Gastroesophageal sphincter (tissue), 3 donors: ENCODE results near the gene CUL5.

Experiments
- EP300 ChIP-seq: sonication (generic); formaldehyde crosslinking; IDR thresholded peaks from one replicate; pipeline ENCODE4 v1.6.1; 2017; ENCODE audit warnings: antibody characterized with exemption, mild to moderate bottlenecking
- POLR2A ChIP-seq, 2 donors: fragments of 450-650 bp; IDR thresholded peaks; one replicate each; pipeline ENCODE4 v1.6.1; 2017; ENCODE audit warnings: antibody characterized with exemption in 2 of 2, mild to moderate bottlenecking in 2 of 2, moderate library complexity in 1 of 2
- POLR2AphosphoS5 ChIP-seq: sonication (generic); formaldehyde crosslinking; IDR thresholded peaks from one replicate; pipeline ENCODE4 v1.6.1; 2017; ENCODE audit warnings: antibody characterized with exemption
- TF ChIP-seq, protein P1 (sequence below), 4 experiments: fragments of 200-600 bp in 2 of 4; fragments of 450-650 bp in 2 of 4; sonication (generic) in 1 of 4; IDR thresholded peaks; one replicate each; pipeline ENCODE4 v1.5.1; 2017 to 2019; ENCODE audit warnings: antibody characterized with exemption in 4 of 4, mild to moderate bottlenecking in 2 of 4, moderate library complexity in 2 of 4

GRCh38 chr11:108115500-108116140 is 106.9 kb downstream of the CUL5 start:
- TF ChIP-seq POLR2AphosphoS5 (peak; percentile 81), POLR2A (IDR thresholded peaks at IDR 0.05) (no peak), EP300 (no peak)
- TF ChIP-seq, protein P1, sequence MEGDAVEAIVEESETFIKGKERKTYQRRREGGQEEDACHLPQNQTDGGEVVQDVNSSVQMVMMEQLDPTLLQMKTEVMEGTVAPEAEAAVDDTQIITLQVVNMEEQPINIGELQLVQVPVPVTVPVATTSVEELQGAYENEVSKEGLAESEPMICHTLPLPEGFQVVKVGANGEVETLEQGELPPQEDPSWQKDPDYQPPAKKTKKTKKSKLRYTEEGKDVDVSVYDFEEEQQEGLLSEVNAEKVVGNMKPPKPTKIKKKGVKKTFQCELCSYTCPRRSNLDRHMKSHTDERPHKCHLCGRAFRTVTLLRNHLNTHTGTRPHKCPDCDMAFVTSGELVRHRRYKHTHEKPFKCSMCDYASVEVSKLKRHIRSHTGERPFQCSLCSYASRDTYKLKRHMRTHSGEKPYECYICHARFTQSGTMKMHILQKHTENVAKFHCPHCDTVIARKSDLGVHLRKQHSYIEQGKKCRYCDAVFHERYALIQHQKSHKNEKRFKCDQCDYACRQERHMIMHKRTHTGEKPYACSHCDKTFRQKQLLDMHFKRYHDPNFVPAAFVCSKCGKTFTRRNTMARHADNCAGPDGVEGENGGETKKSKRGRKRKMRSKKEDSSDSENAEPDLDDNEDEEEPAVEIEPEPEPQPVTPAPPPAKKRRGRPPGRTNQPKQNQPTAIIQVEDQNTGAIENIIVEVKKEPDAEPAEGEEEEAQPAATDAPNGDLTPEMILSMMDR (IDR thresholded peaks at IDR 0.05), result no peak
